GM12878 (cell line): ENCODE data around the gene RGR. TPM values are rescaled to one million over a fixed set of nuclear protein-coding genes. Genes with fewer than 3 reads are reported as not detected.

Experiments used
- ATAC-seq: fragments of 200-7000 bp; cut with Tn5 transposase; 3 replicates; pipeline ENCODE4 v1.9.1; 2020; ENCODE audit warnings: mild to moderate bottlenecking, moderate library complexity
- BruUV-seq: library from RNA; stranded (reverse); fragments of 400-500 nt; replicated peaks from 2 replicates; lab custom pipeline; 2021; lab: Mats Ljungman, UMichigan
- CTCF ChIA-PET: fragments of 300-600 bp; sonication (Branson Sonifier 250); formaldehyde crosslinking; extraction: SDS; loops from one replicate; lab custom pipeline; 2021; ENCODE audit warnings: inconsistent platforms; lab: Yijun Ruan, JAX
- POLR2A ChIA-PET: fragments of 350-600 bp; formaldehyde crosslinking; extraction: SDS; loops from one replicate; lab custom pipeline; 2021; ENCODE audit warnings: inconsistent platforms; lab: Charles Lee
- RAD21 ChIA-PET: fragments of 300-600 bp; sonication (Branson Sonifier 250); formaldehyde crosslinking; loops from one replicate; lab custom pipeline; 2023; ENCODE audit warnings: antibody characterized with exemption; ENCODE audit not compliant: unreplicated experiment; lab: Charles Lee
- SMC1A ChIA-PET: fragments of 300-600 bp; sonication (Branson Sonifier 250); formaldehyde crosslinking; loops from one replicate; lab custom pipeline; 2023; ENCODE audit not compliant: unreplicated experiment, uncharacterized antibody; lab: Charles Lee
- DNase-seq: peaks from one replicate; pipeline ENCODE4 v3.0.0-alpha.2; 2011; ENCODE audit warnings: low read depth, low spot score
- FAIRE-seq: peaks from 3 replicates; lab custom pipeline; 2011; peaks lifted over from hg19 to GRCh38; lab: Jason Lieb, UNC
- H2AFZ ChIP-seq: 2 replicates; pipeline ENCODE4 v1.6.0; 2011; ENCODE audit warnings: low read depth, low read length, control low read depth; ENCODE audit not compliant: control insufficient read depth
- H3K27ac ChIP-seq: 2 replicates; pipeline ENCODE4 v1.5.1; 2011; ENCODE audit warnings: control low read depth; ENCODE audit not compliant: control insufficient read depth, insufficient read depth
- H3K27me3 ChIP-seq, 2 experiments: replicated peaks in 1 of 2; 2 replicates each; pipeline versions ENCODE4 v1.6.0 to v1.6.1; 2011; ENCODE audit warnings: low read length in 1 of 2; ENCODE audit not compliant: control insufficient read depth in 2 of 2, insufficient read depth in 2 of 2
- H3K36me3 ChIP-seq, 2 experiments: 2 replicates each; pipeline ENCODE4 v1.5.1; 2011; ENCODE audit warnings: low read length in 1 of 2; ENCODE audit not compliant: control insufficient read depth in 2 of 2, insufficient read depth in 2 of 2
- H3K4me1 ChIP-seq: 2 replicates; pipeline ENCODE4 v1.6.1; 2011; ENCODE audit warnings: mild to moderate bottlenecking, low read length, moderate library complexity, mixed read lengths; ENCODE audit not compliant: control insufficient read depth, insufficient read depth
- H3K4me2 ChIP-seq: 2 replicates; pipeline ENCODE4 v1.6.0; 2011; ENCODE audit warnings: control low read depth; ENCODE audit not compliant: control insufficient read depth, insufficient read depth
- H3K4me3 ChIP-seq: fragments of 200-600 bp; sonication (generic); 2 replicates; pipeline ENCODE4 v1.5.1; 2016
- H3K79me2 ChIP-seq: 2 replicates; pipeline ENCODE4 v1.6.0; 2011; ENCODE audit warnings: low read length; ENCODE audit not compliant: control insufficient read depth, insufficient read depth
- H3K9ac ChIP-seq: 2 replicates; pipeline ENCODE4 v1.8.0; 2011; ENCODE audit warnings: low read length, control low read depth, mixed read lengths; ENCODE audit not compliant: control insufficient read depth, insufficient read depth
- H3K9me3 ChIP-seq: replicated peaks from 3 replicates; pipeline ENCODE4 v1.5.1; 2011; ENCODE audit warnings: mild to moderate bottlenecking, low read length; ENCODE audit not compliant: control insufficient read depth, insufficient read depth
- H4K20me1 ChIP-seq: 2 replicates; pipeline ENCODE4 v1.6.0; 2011; ENCODE audit not compliant: control insufficient read depth, insufficient read depth
- CEBPB ChIP-seq, 2 experiments: fragments of 150-350 bp in 1 of 2; IDR thresholded peaks; 2 replicates each; pipeline ENCODE4 v1.6.1; 2012 to 2014; ENCODE audit warnings: low read depth in 2 of 2, low read length in 2 of 2, borderline replicate concordance in 1 of 2, inconsistent platforms in 1 of 2
- CREM ChIP-seq: IDR thresholded peaks from 2 replicates; pipeline ENCODE4 v1.6.1; 2014; ENCODE audit warnings: antibody characterized with exemption, low read depth
- DPF2 ChIP-seq: fragments of 450-650 bp; IDR thresholded peaks from 2 replicates; pipeline ENCODE4 v1.6.1; 2017; ENCODE audit warnings: mild to moderate bottlenecking
- EED ChIP-seq: sonication (generic); IDR thresholded peaks from 2 replicates; pipeline ENCODE4 v1.6.1; 2016; ENCODE audit warnings: antibody characterized with exemption, low read depth
- EP300 ChIP-seq, 2 experiments: fragments of 150-350 bp in 1 of 2; IDR thresholded peaks; 2 replicates each; pipeline ENCODE4 v1.6.1; 2011 to 2012; ENCODE audit warnings: low read depth in 2 of 2, low read length in 2 of 2, borderline replicate concordance in 1 of 2, improper control_type of control experiment in 1 of 2, inconsistent platforms in 1 of 2; ENCODE audit not compliant: control insufficient read depth in 1 of 2
- FOXK2 ChIP-seq: fragments of 450-650 bp; IDR thresholded peaks from 2 replicates; pipeline ENCODE4 v1.6.1; 2017; ENCODE audit warnings: mild to moderate bottlenecking, moderate library complexity
- IKZF1 ChIP-seq: fragments of 450-650 bp; conservative IDR thresholded peaks from 2 replicates; pipeline ENCODE4 v1.6.1; 2017; ENCODE audit warnings: antibody characterized with exemption, mild to moderate bottlenecking
- KLF5 ChIP-seq: fragments of 450-650 bp; IDR thresholded peaks from 2 replicates; pipeline ENCODE4 v1.6.1; 2014; ENCODE audit warnings: mild to moderate bottlenecking; ENCODE audit not compliant: partially characterized antibody
- MYB ChIP-seq: fragments of 150-350 bp; IDR thresholded peaks from 2 replicates; pipeline ENCODE4 v1.6.1; 2014; ENCODE audit warnings: mild to moderate bottlenecking, low read depth, low read length, borderline replicate concordance
- MYC ChIP-seq: IDR thresholded peaks from 2 replicates; pipeline ENCODE4 v1.6.1; 2011; ENCODE audit warnings: mild to moderate bottlenecking, low read length, moderate library complexity, inconsistent platforms; ENCODE audit not compliant: insufficient read depth, insufficient replicate concordance, insufficient read length, severe bottlenecking
- NFYA ChIP-seq: IDR thresholded peaks from 2 replicates; pipeline ENCODE4 v1.6.1; 2011; ENCODE audit warnings: low read depth, mild to moderate bottlenecking, low read length, improper control_type of control experiment, borderline replicate concordance
- POLR2A ChIP-seq: IDR thresholded peaks from 2 replicates; pipeline ENCODE4 v1.6.1; 2011; ENCODE audit warnings: low read depth, mild to moderate bottlenecking, low read length
- SIN3A ChIP-seq: IDR thresholded peaks from 2 replicates; pipeline ENCODE4 v1.6.1; 2012; ENCODE audit warnings: low read depth, low read length, improper control_type of control experiment
- STAT1 ChIP-seq: fragments of 450-650 bp; conservative IDR thresholded peaks from 2 replicates; pipeline ENCODE4 v1.6.1; 2014; ENCODE audit warnings: antibody characterized with exemption, mild to moderate bottlenecking
- STAT3 ChIP-seq: IDR thresholded peaks from 2 replicates; pipeline ENCODE4 v1.6.1; 2011; ENCODE audit warnings: low read depth, low read length, improper control_type of control experiment
- TARDBP ChIP-seq: IDR thresholded peaks from 2 replicates; pipeline ENCODE4 v1.6.1; 2016; ENCODE audit warnings: borderline replicate concordance
- YBX1 ChIP-seq: fragments of 450-650 bp; IDR thresholded peaks from 2 replicates; pipeline ENCODE4 v1.6.1; 2016; ENCODE audit warnings: antibody characterized with exemption
- ZZZ3 ChIP-seq: IDR thresholded peaks from 2 replicates; pipeline ENCODE4 v1.6.1; 2011; ENCODE audit warnings: low read depth; ENCODE audit not compliant: control insufficient read depth, insufficient read length
- WGBS: methylation state at CpG from one replicate; pipeline ENCODE4 v1.1.6; 2016; ENCODE audit warnings: low lambda C conversion rate; ENCODE audit not compliant: insufficient replicate concordance, insufficient coverage; ENCODE audit errors: missing lambda C conversion rate; 5-methylcytosine and 5-hydroxymethylcytosine counted together
- in situ Hi-C: fragments of 300-500 bp; cut with MboI; formaldehyde crosslinking; loops from 9 replicates; pipeline ENCODE4 v1.14.3; 2018; ENCODE audit warnings: mixed read lengths
- intact Hi-C: fragments of 100-400 bp; cut with micrococcal nuclease; formaldehyde crosslinking; loops from one replicate; pipeline ENCODE4 v1.14.2; 2022; ENCODE audit not compliant: unreplicated experiment
- polyA plus RNA-seq, 11 experiments: library from polyadenylated mRNA; depleted of rRNA in 4 of 11; unstranded in 6 of 11; stranded (reverse) in 5 of 11; fragments of >200 nt; fragmentation: Nextera tagmentation in 4 of 11; fragmentation: Illumina TruSeq in 1 of 11; extraction: Ambion mirVana in 4 of 11; extraction: Trizol in 1 of 11; gene quantifications; 1 replicate in 1 of 11; 2 replicates in 10 of 11; pipeline versions ENCODE4 v1.2.1 to v1.2.3, GENCODE V29; 2011 to 2016; ENCODE audit warnings: inconsistent platforms in 2 of 11, missing spikeins in 2 of 11, low read depth in 1 of 11
- total RNA-seq, 4 experiments: library from RNA; depleted of rRNA in 3 of 4; stranded (reverse); fragments of >200 nt in 3 of 4; fragmentation: Illumina TruSeq in 1 of 4; extraction: Trizol in 1 of 4; gene quantifications; 2 replicates each; pipeline versions ENCODE4 v1.2.1 to v1.2.3, GENCODE V29; 2013 to 2021

The RGR gene
- total and polyA plus RNA-seq, 10 of the 15 experiments (the other 5 are each of a cell fraction or from before 2014, with no cell fraction given) = not detected

DNA sequence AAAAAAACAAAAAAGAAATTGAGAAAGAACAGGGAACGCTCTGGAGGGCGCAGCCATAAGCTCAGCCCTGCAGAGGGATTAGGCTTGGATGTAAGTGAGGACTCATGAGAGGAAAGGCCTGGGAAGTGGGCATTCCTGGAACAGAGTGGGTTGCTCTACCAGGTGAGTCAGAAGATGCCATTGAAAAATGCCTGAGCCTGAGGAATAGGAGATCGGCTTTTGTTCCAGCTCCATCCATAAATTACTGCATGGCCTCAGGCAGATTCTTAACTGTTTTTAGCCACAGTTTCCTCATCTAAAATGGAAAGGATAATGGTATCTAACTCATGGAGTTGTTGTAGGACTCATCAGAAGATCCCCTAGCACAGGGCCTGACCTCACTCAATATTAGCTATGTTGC, 1.1 kb upstream of the RGR start:
- SMC1A ChIA-PET = no interaction called here
- Histone ChIP-seq H3K4me3 (no peak overlapping the region), H3K79me2 (no peaks in the 10 kb centered on the region), H3K4me1 (no peaks in the 10 kb centered on the region), H3K27ac (no peak overlapping the region), H3K36me3 (no peaks in the 10 kb centered on the region), H3K4me2 (no peak overlapping the region), H2AFZ (no peak overlapping the region), H3K9me3 (no peaks in the 10 kb centered on the region), H3K9ac (no peak overlapping the region), H3K27me3 (peaks cover 4% of the 10 kb centered on the region in 2 experiments; a peak in 2 of 4 replicates), H4K20me1 (no peaks in the 10 kb centered on the region)
- 95% methylated on average over 3 of the region's 3 CpGs for WGBS
- FAIRE-seq = no peak
- RAD21 ChIA-PET = no interaction called here
- CTCF ChIA-PET = interaction anchor here (0.6 to 1.4 kb wide), 2 partner anchors 96 to 294 kb away, joined by 3 read pairs; no protein-coding TSS in a partner anchor
- DNase-seq = no peak
- no peak for TF ChIP-seq FOXK2
- TF ChIP-seq EP300 (IDR thresholded peaks at IDR 0.05; ENCODE audit: borderline replicate concordance in 1 of 2, control insufficient read depth in 1 of 2, low read depth in 2 of 2, low read length in 2 of 2) = no peak
- TF ChIP-seq KLF5 = no peak
- no peak for TF ChIP-seq POLR2A
- TF ChIP-seq EED = no peak
- TF ChIP-seq STAT1 = no peak
- no peak for TF ChIP-seq STAT3
- no peak for TF ChIP-seq DPF2
- TF ChIP-seq ZZZ3 = no peak
- no peak for TF ChIP-seq MYB
- no peak for TF ChIP-seq CEBPB (IDR thresholded peaks at IDR 0.05; ENCODE audit: borderline replicate concordance in 1 of 2, low read depth in 2 of 2, low read length in 2 of 2)
- no peak for TF ChIP-seq NFYA
- no peak for TF ChIP-seq SIN3A
- no peak for TF ChIP-seq IKZF1
- TF ChIP-seq MYC = no peak
- TF ChIP-seq YBX1 = no peak
- TF ChIP-seq CREM = no peak
- TF ChIP-seq TARDBP = no peak
- no peak for ATAC-seq
- no TSS peak for BruUV-seq
- intact Hi-C loops (no loop called here), in situ Hi-C loops (no loop called here)
- POLR2A ChIA-PET = no interaction called here
